WERI-Rb-1 (cell line): ENCODE data around the gene TOMM40L.
A peak's percentile ranks its signal among the peaks of the same experiment; 100 is the strongest.
"Not testable (repeated sequence)": the region's sequence is repeated elsewhere in the genome, so short reads cannot be mapped to it uniquely, and the experiment has no call there.

Experiments used
- DNase-seq: peaks from one replicate; pipeline ENCODE4 v3.0.0-alpha.2; 2020
- H3K27ac ChIP-seq: fragments of 250-450 bp; sonication (Bioruptor Pico); 2 replicates; pipeline ENCODE4 v1.5.1; 2020; ENCODE audit warnings: mild to moderate bottlenecking, moderate library complexity
- H3K27me3 ChIP-seq: fragments of 250-450 bp; sonication (Bioruptor Pico); 2 replicates; pipeline ENCODE4 v1.5.1; 2021; ENCODE audit warnings: mild to moderate bottlenecking, low read depth, moderate library complexity; ENCODE audit not compliant: insufficient read depth, severe bottlenecking
- H3K36me3 ChIP-seq: fragments of 250-450 bp; sonication (Bioruptor Pico); 2 replicates; pipeline ENCODE4 v1.5.1; 2020; ENCODE audit warnings: mild to moderate bottlenecking, moderate library complexity
- H3K4me3 ChIP-seq: 2 replicates; pipeline ENCODE4 v1.5.1; 2011; ENCODE audit warnings: low read depth, mild to moderate bottlenecking, control low read depth, low read length
- H3K9me3 ChIP-seq: fragments of 250-450 bp; sonication (Bioruptor Pico); 2 replicates; pipeline ENCODE4 v1.5.1; 2021; ENCODE audit warnings: mild to moderate bottlenecking, moderate library complexity; ENCODE audit not compliant: severe bottlenecking
- CTCF ChIP-seq: IDR thresholded peaks from 2 replicates; pipeline ENCODE4 v1.5.1; 2011; ENCODE audit warnings: low read depth, mild to moderate bottlenecking, control low read depth, inconsistent platforms, low read length

The TOMM40L gene

DNA sequence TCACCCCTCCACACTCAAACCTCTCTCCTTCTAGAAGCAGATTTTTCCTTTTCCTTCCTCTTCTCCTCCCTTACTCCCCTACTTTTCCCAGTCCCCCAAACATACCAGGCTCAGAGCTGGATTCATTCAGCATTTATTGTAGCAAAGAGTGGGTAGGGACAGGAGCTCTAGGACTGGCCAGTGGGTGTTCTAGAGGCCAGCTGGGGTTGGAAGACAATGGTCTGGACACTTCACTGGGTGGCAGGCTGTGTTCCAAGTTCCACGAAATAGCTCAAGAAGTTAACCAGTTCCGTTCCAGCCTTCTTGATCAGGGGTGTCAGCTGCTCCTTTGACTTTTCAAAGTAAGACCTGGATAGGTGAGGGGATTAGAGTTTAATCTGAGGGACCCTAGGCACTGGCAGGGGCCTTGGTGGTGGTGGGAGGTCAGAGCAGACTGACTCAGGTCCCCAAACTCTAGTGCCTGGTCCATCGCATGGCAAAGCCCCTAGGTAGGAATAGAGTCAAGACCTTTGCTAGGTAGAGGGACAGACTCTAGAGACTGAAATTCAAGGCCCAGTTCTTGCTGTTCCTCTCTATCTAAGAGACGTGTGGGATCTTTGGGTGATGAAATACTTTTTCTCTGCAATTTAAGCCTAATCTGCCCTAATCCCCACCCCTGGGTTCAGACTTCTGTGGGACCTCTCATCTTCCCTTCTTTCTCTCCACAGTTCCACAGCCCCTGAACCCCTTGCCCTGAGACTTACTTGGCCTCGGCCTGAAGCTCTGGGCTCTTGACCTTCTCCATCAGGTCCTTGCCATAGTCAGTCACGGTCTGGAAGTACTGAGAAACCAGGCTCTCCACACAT is 3.5 kb upstream of the TOMM40L start:
- no peak for TF ChIP-seq CTCF
- Histone ChIP-seq H3K36me3 (no peaks in the 10 kb centered on the region), H3K27ac (no peak overlapping the region), H3K9me3 (peaks cover 2% of the 10 kb centered on the region), H3K4me3 (no peak overlapping the region), H3K27me3 (no peaks in the 10 kb centered on the region)
- no peak for DNase-seq

- no peak for TF ChIP-seq CTCF
- no peak overlapping the region for H3K27ac ChIP-seq
- H3K36me3 ChIP-seq, result peaks cover 12% of the 10 kb centered on the region; the same call in 1 of the 2 replicates
- no peaks in the 10 kb centered on the region for H3K27me3 ChIP-seq
- no peak overlapping the region for H3K4me3 ChIP-seq
- DNase-seq, result no peak
- H3K9me3 ChIP-seq, result peaks cover 2% of the 10 kb centered on the region
Measured at GRCh38 chr1:161223805-161224694, 1.8 kb upstream of the TOMM40L start.

- H3K27ac ChIP-seq, result not testable (repeated sequence)
Measured at GRCh38 chr1:161224695-161225087, 1.2 kb upstream of the TOMM40L start.

DNA sequence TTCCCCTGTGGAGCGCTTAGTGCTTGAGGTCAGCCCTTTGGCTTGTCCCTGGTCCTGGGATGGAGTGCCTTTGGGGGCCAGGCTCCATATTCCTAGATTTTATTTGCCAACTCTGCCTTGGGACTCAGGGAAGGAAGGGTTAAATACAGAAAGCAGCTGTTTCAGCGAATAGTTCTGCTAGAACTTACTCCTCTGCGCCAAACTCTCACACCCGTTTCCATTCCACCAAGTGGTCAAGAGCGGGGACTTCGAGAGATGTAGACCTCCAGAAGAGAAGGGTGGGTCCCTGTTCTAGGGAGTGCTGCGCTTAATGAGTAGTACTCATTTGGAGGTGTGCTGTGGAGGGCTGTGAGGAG is 704 bp upstream of the TOMM40L start:
- DNase-seq, result no peak
- Histone ChIP-seq H3K36me3 (peaks cover 23% of the 10 kb centered on the region; the same call in 1 of the 2 replicates), H3K4me3 (no peak overlapping the region), H3K27me3 (no peaks in the 10 kb centered on the region), H3K27ac (no peak overlapping the region), H3K9me3 (peaks cover 2% of the 10 kb centered on the region)
- no peak for TF ChIP-seq CTCF

More at GRCh38 chr1:161224695-161225087, 1.2 kb upstream of the TOMM40L start:
- peaks cover 19% of the 10 kb centered on the region; the same call in 1 of the 2 replicates for H3K36me3 ChIP-seq
- DNase-seq, H3K4me3 ChIP-seq, H3K27me3 ChIP-seq, H3K9me3 ChIP-seq: not testable (repeated sequence)

DNA sequence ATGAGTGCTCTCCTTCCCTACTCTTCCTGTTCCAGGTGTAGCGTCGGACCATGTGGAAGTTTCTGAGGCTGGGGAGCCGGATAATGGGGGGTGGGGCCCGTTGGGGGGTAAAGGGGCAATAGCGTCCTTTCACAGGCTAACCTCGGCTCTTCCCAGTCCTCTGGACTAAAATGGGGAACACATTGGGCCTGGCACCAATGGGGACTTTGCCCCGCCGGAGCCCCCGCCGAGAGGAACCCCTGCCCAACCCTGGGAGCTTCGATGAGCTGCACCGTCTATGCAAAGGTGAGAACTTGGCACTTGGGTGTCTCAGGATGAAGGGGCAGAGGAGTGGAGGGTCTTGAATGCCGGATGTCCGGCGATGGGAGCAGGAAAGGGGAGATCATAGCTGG is 456 bp downstream of the TOMM40L start:
- H3K27ac ChIP-seq, result peak overlapping the region; percentile 63

More for the DNA sequence above, 456 bp downstream of the TOMM40L start:
- TF ChIP-seq CTCF, result no peak
- H3K4me3 ChIP-seq, result peak overlapping the region; percentile 59
- peaks cover 2% of the 10 kb centered on the region for H3K9me3 ChIP-seq
- H3K36me3 ChIP-seq, result peaks cover 24% of the 10 kb centered on the region; the same call in 1 of the 2 replicates
- H3K27me3 ChIP-seq, result no peaks in the 10 kb centered on the region
- DNase-seq, result no peak
